ENCODE results near the gene KIF20B. TPM values are rescaled to one million over a fixed set of nuclear protein-coding genes. Genes with fewer than 3 reads are reported as not detected.

KIF20B gene
- total RNA-seq, 6 donors from 2014 or later = 1.0 to 6.7 (median 4.1) TPM

- no peak overlapping the region for H3K4me3 ChIP-seq
- H3K27me3 ChIP-seq = no peaks in the 10 kb centered on the region
- no peaks in the 10 kb centered on the region for H3K4me1 ChIP-seq
- TF ChIP-seq POLR2A (IDR thresholded peaks at IDR 0.05) = no peak
- no peak for TF ChIP-seq POLR2AphosphoS5 (IDR thresholded peaks at IDR 0.05)
- no peak for TF ChIP-seq CTCF (IDR thresholded peaks at IDR 0.05)
- TF ChIP-seq EP300 (IDR thresholded peaks at IDR 0.05) = no peak
- no peaks in the 10 kb centered on the region for H3K36me3 ChIP-seq
- H3K9me3 ChIP-seq = no peaks in the 10 kb centered on the region
- no peak overlapping the region for H3K27ac ChIP-seq
- ATAC-seq (ENCODE audit: low FRiP score in 2 of 2) = no peak
- DNase-seq = no peak
- 60 to 63% methylated on average over 3 of the region's 3 CpGs for WGBS, 2 donors
Measured at GRCh38 chr10:89663144-89663543, 38.2 kb upstream of the KIF20B start.

- WGBS, 2 donors = 72 to 84% methylated on average over 3 of the region's 3 CpGs
- no peak overlapping the region for H3K27ac ChIP-seq
- H3K4me3 ChIP-seq = no peak overlapping the region
- DNase-seq = no peak
- H3K4me1 ChIP-seq = no peaks in the 10 kb centered on the region
- no peaks in the 10 kb centered on the region for H3K27me3 ChIP-seq
- H3K9me3 ChIP-seq = no peaks in the 10 kb centered on the region
- no peak for TF ChIP-seq CTCF (IDR thresholded peaks at IDR 0.05)
- TF ChIP-seq EP300 (IDR thresholded peaks at IDR 0.05) = no peak
- no peak for TF ChIP-seq POLR2A (IDR thresholded peaks at IDR 0.05)
- TF ChIP-seq POLR2AphosphoS5 (IDR thresholded peaks at IDR 0.05) = no peak
- no peaks in the 10 kb centered on the region for H3K36me3 ChIP-seq
- ATAC-seq (ENCODE audit: low FRiP score in 2 of 2) = no peak
Measured at GRCh38 chr10:89664203-89664602, 37.2 kb upstream of the KIF20B start.

GRCh38 chr10:89665302-89665701 lies 36.1 kb upstream of the KIF20B start:
- no peak for TF ChIP-seq EP300 (IDR thresholded peaks at IDR 0.05)
- Histone ChIP-seq H3K27me3 (no peaks in the 10 kb centered on the region), H3K27ac (no peak overlapping the region), H3K4me3 (no peak overlapping the region), H3K4me1 (no peaks in the 10 kb centered on the region), H3K9me3 (no peaks in the 10 kb centered on the region), H3K36me3 (no peaks in the 10 kb centered on the region)
- DNase-seq = no peak
- ATAC-seq (ENCODE audit: low FRiP score in 2 of 2) = no peak
- WGBS, 2 donors = 89 to 92% methylated on average over 2 of the region's 2 CpGs

- DNase-seq (no peak), ATAC-seq (ENCODE audit: low FRiP score in 2 of 2) (no peak)
- no peaks in the 10 kb centered on the region for H3K36me3 ChIP-seq
- no peak overlapping the region for H3K27ac ChIP-seq
- WGBS, 2 donors = 94 to 95% methylated on average over 1 of the region's 1 CpG
- H3K4me3 ChIP-seq = no peak overlapping the region
- H3K4me1 ChIP-seq = no peaks in the 10 kb centered on the region
- TF ChIP-seq POLR2AphosphoS5 (IDR thresholded peaks at IDR 0.05) = no peak
- TF ChIP-seq CTCF (IDR thresholded peaks at IDR 0.05) = no peak
- TF ChIP-seq POLR2A (IDR thresholded peaks at IDR 0.05) = no peak
- no peak for TF ChIP-seq EP300 (IDR thresholded peaks at IDR 0.05)
- no peaks in the 10 kb centered on the region for H3K9me3 ChIP-seq
- H3K27me3 ChIP-seq = no peaks in the 10 kb centered on the region
Measured at GRCh38 chr10:89666138-89666537, 35.3 kb upstream of the KIF20B start.

- Histone ChIP-seq H3K4me1 (no peaks in the 10 kb centered on the region), H3K9me3 (no peaks in the 10 kb centered on the region), H3K36me3 (no peaks in the 10 kb centered on the region), H3K27ac (no peak overlapping the region), H3K4me3 (no peak overlapping the region), H3K27me3 (no peaks in the 10 kb centered on the region)
- TF ChIP-seq CTCF (IDR thresholded peaks at IDR 0.05) (no peak), POLR2AphosphoS5 (IDR thresholded peaks at IDR 0.05) (no peak), EP300 (IDR thresholded peaks at IDR 0.05) (no peak), POLR2A (IDR thresholded peaks at IDR 0.05) (no peak)
- DNase-seq (no peak), ATAC-seq (ENCODE audit: low FRiP score in 2 of 2) (no peak)
- 86 to 88% methylated on average over 3 of the region's 3 CpGs for WGBS, 2 donors
Measured at GRCh38 chr10:89668386-89669071, 32.9 kb upstream of the KIF20B start.
